Hepatocyte (in vitro differentiated cells): ENCODE measurements around the gene DNAH7. TPM values are rescaled to one million over a fixed set of nuclear protein-coding genes. Genes with fewer than 3 reads are reported as not detected.

Experiments used
- DNase-seq: peaks from one replicate; pipeline ENCODE4 v3.0.0-alpha.2; 2016; ENCODE audit warnings: low spot score
- H2AFZ ChIP-seq: fragments of 200-600 bp; sonication (generic); 2 replicates; pipeline ENCODE4 v1.6.0; 2016; ENCODE audit warnings: antibody characterized with exemption, mild to moderate bottlenecking
- H3K27ac ChIP-seq: fragments of 200-600 bp; sonication (generic); 2 replicates; pipeline ENCODE4 v1.5.1; 2016; ENCODE audit warnings: mild to moderate bottlenecking
- H3K27me3 ChIP-seq: fragments of 200-600 bp; sonication (generic); 2 replicates; pipeline ENCODE4 v1.6.1; 2016
- H3K36me3 ChIP-seq: fragments of 200-600 bp; sonication (generic); replicated peaks from 2 replicates; pipeline ENCODE4 v1.5.1; 2016; ENCODE audit warnings: low read depth; ENCODE audit not compliant: insufficient read depth
- H3K4me1 ChIP-seq: fragments of 200-600 bp; sonication (generic); 2 replicates; pipeline ENCODE4 v1.5.1; 2016; ENCODE audit warnings: mild to moderate bottlenecking, moderate library complexity; ENCODE audit not compliant: insufficient read depth
- H3K4me2 ChIP-seq: fragments of 200-600 bp; sonication (generic); 2 replicates; pipeline ENCODE4 v1.6.0; 2016
- H3K4me3 ChIP-seq: fragments of 200-600 bp; sonication (generic); 2 replicates; pipeline ENCODE4 v1.5.1; 2016; ENCODE audit warnings: mild to moderate bottlenecking
- H3K79me2 ChIP-seq: fragments of 200-600 bp; sonication (generic); 2 replicates; pipeline ENCODE4 v1.6.0; 2017; ENCODE audit warnings: mild to moderate bottlenecking
- H3K9me2 ChIP-seq: fragments of 200-600 bp; sonication (generic); replicated peaks from 2 replicates; pipeline ENCODE4 v1.6.0; 2017; ENCODE audit warnings: mild to moderate bottlenecking; ENCODE audit not compliant: insufficient read depth
- H3K9me3 ChIP-seq: fragments of 200-600 bp; sonication (generic); 2 replicates; pipeline ENCODE4 v1.5.1; 2016; ENCODE audit warnings: low read depth, mild to moderate bottlenecking
- H4K20me1 ChIP-seq: fragments of 200-600 bp; sonication (generic); 2 replicates; pipeline ENCODE4 v1.6.0; 2016; ENCODE audit warnings: mild to moderate bottlenecking; ENCODE audit not compliant: insufficient read depth, poor library complexity, severe bottlenecking
- CTCF ChIP-seq: fragments of 200-600 bp; sonication (generic); IDR thresholded peaks from 2 replicates; pipeline ENCODE4 v1.5.1; 2016; ENCODE audit warnings: antibody characterized with exemption, mild to moderate bottlenecking; ENCODE audit not compliant: poor library complexity
- EZH2 ChIP-seq: fragments of 200-600 bp; sonication (generic); IDR thresholded peaks from 2 replicates; pipeline ENCODE4 v1.6.1; 2016; ENCODE audit warnings: antibody characterized with exemption, mild to moderate bottlenecking, borderline replicate concordance
- EZH2phosphoT487 ChIP-seq: fragments of 200-600 bp; sonication (generic); IDR thresholded peaks from one replicate; pipeline ENCODE4 v1.6.1; 2018; ENCODE audit warnings: antibody characterized with exemption, mild to moderate bottlenecking, low read depth, moderate library complexity; ENCODE audit not compliant: unreplicated experiment, severe bottlenecking
- WGBS: methylation state at CpG from one replicate; pipeline ENCODE4 v1.1.6; 2016; ENCODE audit warnings: low lambda C conversion rate; ENCODE audit errors: missing lambda C conversion rate; 5-methylcytosine and 5-hydroxymethylcytosine counted together
- polyA plus RNA-seq: library from polyadenylated mRNA; unstranded; fragments of >200 nt; fragmentation: Nextera tagmentation; extraction: Ambion mirVana; gene quantifications from 2 replicates; pipeline ENCODE4 v1.2.1, GENCODE V29; 2016
- total RNA-seq: library from RNA; depleted of rRNA; stranded (reverse); fragments of >200 nt; gene quantifications from 2 replicates; pipeline ENCODE4 v1.2.3, GENCODE V29; 2014

The DNAH7 gene
- total and polyA plus RNA-seq, 2 experiments from 2014 or later: 0.29 to 1.2 TPM

DNA sequence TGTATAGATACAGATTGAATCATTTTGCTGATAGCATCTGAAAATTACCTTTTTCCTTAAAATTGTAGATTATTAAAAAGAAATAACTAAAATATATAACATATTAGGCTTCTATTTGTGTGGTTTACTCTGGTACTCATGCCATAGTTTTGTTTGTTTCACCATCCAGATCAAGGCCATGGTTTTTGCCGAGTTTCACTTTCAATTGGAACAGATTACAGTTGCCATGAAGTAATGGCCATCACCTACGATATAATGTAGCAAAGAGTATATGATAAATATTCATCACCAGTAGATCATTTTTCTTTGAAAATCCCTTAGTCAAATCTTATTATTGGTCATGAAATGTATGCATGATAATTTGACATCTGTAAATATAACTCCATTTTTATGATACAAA is 11.9 kb upstream of the DNAH7 start:
- H3K9me2 ChIP-seq: no peaks in the 10 kb centered on the region
- H3K9me3 ChIP-seq: no peaks in the 10 kb centered on the region
- no peaks in the 10 kb centered on the region for H3K36me3 ChIP-seq
- H3K27ac ChIP-seq: no peak overlapping the region
- no peak overlapping the region for H3K4me3 ChIP-seq
- H3K79me2 ChIP-seq: no peaks in the 10 kb centered on the region
- H3K4me2 ChIP-seq: no peak overlapping the region
- no peaks in the 10 kb centered on the region for H4K20me1 ChIP-seq
- no peak for DNase-seq
- 66% methylated on average over 2 of the region's 2 CpGs for WGBS
- TF ChIP-seq EZH2 (no peak), CTCF (no peak), EZH2phosphoT487 (no peak)
- H3K4me1 ChIP-seq: peaks cover 13% of the 10 kb centered on the region
- H2AFZ ChIP-seq: no peak overlapping the region
- no peaks in the 10 kb centered on the region for H3K27me3 ChIP-seq

- Histone ChIP-seq H4K20me1 (no peaks in the 10 kb centered on the region), H3K9me2 (no peaks in the 10 kb centered on the region), H3K4me1 (peaks cover 13% of the 10 kb centered on the region), H3K79me2 (no peaks in the 10 kb centered on the region), H3K36me3 (no peaks in the 10 kb centered on the region), H3K27me3 (no peaks in the 10 kb centered on the region), H3K4me2 (no peak overlapping the region), H2AFZ (no peak overlapping the region), H3K27ac (peak overlapping the region; percentile 32), H3K9me3 (no peaks in the 10 kb centered on the region), H3K4me3 (no peak overlapping the region)
- 13% methylated on average over 1 of the region's 1 CpG for WGBS
- TF ChIP-seq CTCF (no peak), EZH2 (no peak), EZH2phosphoT487 (peak; percentile 54)
- DNase-seq: peak; percentile 21
These were observed 10.4 kb upstream of the DNAH7 start for GRCh38 chr2:196079052-196079451.

- H4K20me1 ChIP-seq: no peaks in the 10 kb centered on the region
- no peak overlapping the region for H3K4me2 ChIP-seq
- H3K4me1 ChIP-seq: peaks cover 13% of the 10 kb centered on the region
- no peak overlapping the region for H3K27ac ChIP-seq
- no peak overlapping the region for H2AFZ ChIP-seq
- no peaks in the 10 kb centered on the region for H3K36me3 ChIP-seq
- TF ChIP-seq EZH2 (no peak), EZH2phosphoT487 (no peak), CTCF (no peak)
- WGBS: 53% methylated on average over 2 of the region's 2 CpGs
- H3K27me3 ChIP-seq: no peaks in the 10 kb centered on the region
- no peak for DNase-seq
- no peak overlapping the region for H3K4me3 ChIP-seq
- no peaks in the 10 kb centered on the region for H3K79me2 ChIP-seq
- no peaks in the 10 kb centered on the region for H3K9me3 ChIP-seq
- H3K9me2 ChIP-seq: no peaks in the 10 kb centered on the region
These were observed 9.2 kb upstream of the DNAH7 start for GRCh38 chr2:196077821-196078220.
